CD4-positive, alpha-beta T cell treated with Interleukin-12 subunit alpha and Interleukin-12 subunit beta, for 1 hour (primary cell): Measurements from ENCODE around the gene PTPRN2.

Experiments
- DNase-seq: peaks from one replicate; pipeline ENCODE4 v3.0.0-alpha.2; 2020

The PTPRN2 gene

DNA sequence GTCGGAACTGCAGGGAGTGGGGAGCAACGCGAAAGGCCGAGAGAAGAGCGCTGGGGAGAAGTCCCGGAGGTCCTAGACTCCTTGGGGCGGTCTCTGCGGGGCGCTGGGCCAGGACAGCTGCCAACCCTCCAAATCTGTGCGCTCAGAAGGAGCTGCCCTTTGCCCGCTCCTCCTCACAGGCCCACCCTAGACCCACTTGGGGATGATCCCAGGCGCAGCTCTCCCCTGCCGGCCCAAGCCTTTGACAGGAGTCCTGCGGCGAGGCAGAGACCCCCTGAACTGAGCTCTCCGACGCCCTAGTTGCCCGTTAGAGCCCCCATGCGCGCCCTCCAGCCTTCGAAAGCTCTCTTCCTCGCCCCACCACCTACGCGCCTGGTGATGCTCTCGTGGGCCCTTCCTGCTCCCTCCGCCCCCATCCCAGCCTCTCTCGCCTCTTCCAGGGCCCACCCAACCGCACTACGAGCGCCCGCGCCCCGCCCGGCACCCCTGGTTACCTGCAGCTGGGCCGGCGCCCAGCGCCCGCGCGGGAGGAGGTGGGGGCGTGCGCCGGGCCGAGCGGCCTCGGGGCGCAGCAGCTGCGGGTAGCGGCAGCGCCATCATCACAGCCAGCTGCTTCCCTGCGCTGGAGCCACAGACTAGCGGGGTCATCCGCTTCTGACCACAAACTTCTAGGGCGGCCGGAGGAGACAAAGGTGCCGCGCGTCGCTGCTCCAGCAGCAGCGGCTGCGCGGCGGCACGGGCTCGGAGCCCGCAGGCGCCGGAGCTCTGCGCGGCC, 897.4 kb downstream of the PTPRN2 start:
- no peak for DNase-seq

DNA sequence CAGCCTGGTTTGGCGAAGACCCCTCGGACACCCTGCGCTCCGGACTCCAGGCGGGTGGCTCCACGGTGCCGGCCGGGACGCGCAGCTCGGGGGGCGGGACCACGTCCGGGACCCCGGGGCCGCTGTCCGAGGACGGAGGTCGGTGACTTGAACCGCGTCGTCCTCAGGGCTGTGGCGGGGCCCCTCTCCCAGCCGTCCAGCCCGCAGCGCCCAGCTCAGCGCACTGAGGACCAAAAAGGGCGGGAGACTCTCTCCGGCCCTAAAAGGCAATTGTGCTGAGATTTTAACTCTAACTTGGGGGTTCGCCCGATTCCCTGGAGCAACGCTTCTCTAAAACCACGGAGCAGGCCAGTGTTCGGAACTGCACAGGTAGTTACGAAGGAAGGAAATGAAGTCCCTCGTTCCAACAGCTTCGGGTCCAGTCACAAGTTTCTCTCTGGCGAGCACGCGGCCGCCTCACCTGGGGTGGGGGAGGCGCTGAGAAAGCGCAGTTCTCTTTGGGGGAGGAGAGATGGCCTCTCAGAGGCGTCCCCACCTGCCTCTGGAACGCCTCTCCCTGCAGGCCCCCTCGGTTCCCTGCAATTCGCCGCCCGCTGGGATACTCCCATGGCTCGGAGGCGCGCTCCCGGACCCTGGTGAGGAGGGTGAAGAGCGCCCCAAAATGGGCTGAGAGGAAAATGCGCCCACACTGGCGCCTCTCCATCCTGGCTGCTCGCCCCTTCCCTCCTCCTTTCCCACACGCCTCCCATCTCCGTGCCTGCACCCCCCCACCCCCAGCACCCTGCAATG, 898.2 kb downstream of the PTPRN2 start:
- no peak for DNase-seq

DNA sequence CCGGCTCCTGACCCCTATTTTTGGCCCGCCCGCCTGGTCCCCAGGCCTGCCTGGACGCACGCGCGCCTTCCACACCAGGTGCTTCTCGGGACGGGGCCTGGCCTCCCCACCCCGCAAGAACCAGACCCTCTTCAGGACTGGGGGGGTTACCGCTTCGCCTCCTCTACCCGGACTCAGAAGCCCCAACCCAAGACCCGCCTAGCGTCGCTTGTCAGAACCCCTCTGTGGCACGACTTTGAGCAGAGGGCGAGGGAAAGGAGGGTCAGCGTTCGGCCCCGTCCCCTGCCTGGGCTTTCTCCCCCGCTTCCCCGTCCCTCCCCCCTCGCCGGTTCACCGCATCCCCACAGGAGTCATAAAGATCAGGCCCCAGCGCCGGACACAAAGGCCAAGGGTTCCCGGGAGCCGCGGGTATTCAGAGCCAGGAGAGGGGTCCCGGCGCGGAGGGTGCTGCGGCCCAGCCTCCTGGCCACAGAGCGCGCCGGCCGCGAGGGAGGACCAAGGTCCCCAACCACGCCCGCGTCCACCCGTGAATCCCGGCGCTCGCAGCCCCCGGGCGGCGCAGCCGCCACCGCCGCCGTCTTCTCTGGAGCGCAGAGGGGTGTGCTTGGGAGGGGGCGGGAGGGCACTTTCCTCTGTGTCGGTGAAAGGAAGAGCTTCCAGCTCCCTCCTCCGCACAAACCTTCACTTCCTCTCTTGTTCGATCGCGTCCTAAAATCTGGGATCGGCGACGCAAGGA, 898.9 kb downstream of the PTPRN2 start:
- DNase-seq: no peak

- no peak for DNase-seq
These were observed 899.6 kb downstream of the PTPRN2 start for GRCh38 chr7:157687845-157688532.

DNA sequence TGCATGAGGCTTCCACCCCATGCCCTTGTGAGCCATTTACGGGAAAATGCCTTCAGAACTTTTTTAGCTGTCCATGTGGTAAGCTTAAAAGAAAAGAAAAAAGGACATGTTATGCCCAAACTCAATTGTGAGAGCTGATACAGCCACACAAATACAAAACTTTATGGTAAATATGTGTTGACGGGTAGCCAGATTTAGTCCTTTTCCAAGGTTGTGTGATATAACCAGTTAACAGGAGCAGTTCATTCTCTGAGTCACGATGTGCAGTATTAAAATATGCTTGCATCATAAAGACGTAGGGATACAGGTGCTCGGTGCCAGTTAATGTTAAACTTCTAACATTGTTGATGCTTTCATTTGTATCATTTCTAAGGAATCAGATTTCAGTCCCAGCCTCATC, 900.5 kb downstream of the PTPRN2 start:
- DNase-seq: no peak

DNA sequence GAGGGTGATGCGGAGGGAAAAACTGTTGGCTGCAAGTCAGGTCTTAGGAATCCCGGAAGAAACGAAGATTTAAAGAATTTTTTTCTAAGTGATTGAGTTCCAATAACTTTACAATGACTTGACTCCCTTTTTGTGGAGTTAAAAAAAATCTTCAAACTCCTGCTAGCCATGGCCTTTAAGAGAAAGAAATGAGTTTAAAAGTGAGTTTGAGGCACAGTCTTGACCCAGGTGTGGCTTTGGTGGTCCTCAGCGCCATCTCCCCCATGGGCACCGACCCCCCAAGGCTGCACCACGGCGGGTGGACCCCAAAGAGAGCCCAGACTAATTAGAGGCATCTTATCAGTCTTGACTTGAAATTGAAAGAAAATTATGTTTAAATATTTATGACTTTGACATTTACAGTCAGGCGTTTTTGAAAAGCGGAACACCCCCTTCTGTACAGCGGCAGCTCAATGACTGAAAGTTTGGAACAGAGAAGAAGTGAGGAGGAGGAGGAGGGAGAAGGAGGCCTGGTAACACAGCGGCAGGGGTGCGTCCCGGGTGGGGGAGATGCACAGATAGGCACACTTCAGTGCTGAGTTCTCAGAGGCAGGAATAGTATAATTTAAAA, 901.2 kb downstream of the PTPRN2 start:
- DNase-seq: no peak

- no peak for DNase-seq
These were observed 902.0 kb downstream of the PTPRN2 start for GRCh38 chr7:157685430-157686284.

DNA sequence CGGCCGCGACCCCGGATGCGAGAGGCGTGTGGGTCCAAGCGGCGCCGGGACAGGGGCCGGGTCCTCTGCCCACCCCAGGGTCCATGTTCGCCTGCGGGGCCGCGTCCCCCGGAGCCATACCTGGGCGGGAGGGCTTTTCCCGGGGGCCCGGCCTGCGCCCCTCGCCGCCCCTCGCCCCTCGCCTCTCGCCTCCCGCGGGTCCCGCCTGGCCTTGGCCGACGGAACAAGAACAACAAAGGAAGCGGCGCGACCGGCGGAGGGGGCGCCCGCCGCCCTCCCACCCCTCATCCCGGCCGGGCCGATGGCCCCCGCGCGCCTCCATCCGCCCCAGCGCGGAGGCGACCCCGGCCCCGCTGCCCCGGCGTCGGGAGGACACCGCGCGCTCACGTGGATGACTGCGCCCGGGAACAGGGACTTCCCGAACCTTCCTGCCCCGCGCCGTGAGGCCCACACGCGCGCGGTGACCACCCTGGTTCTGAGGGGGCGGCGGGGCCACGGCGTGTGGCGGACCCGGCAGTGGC, 902.7 kb downstream of the PTPRN2 start:
- DNase-seq: no peak

GRCh38 chr7:157684157-157684908, 903.3 kb downstream of the PTPRN2 start:
- DNase-seq: no peak

GRCh38 chr7:157683747-157684156, 903.9 kb downstream of the PTPRN2 start:
- DNase-seq: no peak

DNA sequence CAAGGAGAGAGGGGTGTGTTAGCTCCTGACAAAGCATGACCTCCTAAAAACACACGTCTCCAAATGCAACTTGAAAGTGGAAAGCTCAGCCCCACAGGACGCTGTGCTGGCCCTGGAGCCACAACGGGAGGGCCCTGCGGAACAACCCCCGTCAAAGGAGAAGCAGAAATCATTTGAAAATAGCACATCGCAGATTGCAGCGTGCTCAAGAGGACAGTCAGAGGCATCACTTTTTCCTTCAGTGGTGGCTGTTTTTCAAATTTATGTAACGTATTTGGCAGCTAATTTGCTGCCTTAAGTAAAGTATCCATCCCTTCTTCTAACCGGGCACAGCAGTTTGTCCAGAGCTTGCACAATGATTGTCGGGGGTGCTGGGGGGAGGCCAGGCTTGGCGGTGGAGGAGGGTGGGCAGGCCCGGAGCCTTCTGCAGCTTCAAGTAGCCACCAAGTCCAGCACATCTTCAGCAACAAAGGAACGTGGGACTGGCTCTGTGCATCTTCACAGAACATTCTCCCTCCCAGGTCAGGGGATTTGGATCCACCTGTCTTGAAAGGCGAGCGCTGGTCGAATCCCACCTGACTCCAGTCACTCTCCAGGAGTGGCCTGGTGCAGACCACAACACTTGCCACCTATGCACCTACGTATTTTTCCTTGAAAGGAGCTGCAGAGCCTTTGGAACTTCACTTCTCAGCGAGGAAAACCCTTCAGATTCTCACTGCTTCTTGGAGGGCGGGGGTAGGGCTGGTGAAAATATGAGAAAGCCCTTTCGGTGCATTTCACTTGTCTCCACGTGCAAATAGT, 904.5 kb downstream of the PTPRN2 start:
- no peak for DNase-seq

GRCh38 chr7:157682064-157682945, 905.3 kb downstream of the PTPRN2 start:
- no peak for DNase-seq

GRCh38 chr7:157679607-157680006, 908.0 kb downstream of the PTPRN2 start:
- no peak for DNase-seq

DNA sequence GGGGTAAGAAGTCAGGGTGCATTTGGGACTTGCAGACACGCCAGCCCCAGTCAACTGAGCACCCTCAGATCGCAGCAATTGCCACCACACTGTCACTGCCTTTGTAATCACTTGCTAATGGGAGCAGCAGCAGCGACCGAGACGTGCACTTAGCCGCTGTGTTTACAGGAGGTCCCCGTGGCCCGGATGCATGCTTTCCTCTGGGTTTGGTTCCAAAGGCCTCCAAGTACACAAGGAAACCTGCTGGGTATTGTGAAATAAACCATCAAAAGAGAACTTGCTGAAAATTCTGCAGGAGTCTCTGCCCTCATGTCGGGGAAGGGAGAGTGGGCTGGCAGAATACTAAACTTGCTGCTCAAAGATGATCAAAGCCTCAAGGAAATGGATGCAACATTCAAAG, 909.1 kb downstream of the PTPRN2 start:
- no peak for DNase-seq

DNA sequence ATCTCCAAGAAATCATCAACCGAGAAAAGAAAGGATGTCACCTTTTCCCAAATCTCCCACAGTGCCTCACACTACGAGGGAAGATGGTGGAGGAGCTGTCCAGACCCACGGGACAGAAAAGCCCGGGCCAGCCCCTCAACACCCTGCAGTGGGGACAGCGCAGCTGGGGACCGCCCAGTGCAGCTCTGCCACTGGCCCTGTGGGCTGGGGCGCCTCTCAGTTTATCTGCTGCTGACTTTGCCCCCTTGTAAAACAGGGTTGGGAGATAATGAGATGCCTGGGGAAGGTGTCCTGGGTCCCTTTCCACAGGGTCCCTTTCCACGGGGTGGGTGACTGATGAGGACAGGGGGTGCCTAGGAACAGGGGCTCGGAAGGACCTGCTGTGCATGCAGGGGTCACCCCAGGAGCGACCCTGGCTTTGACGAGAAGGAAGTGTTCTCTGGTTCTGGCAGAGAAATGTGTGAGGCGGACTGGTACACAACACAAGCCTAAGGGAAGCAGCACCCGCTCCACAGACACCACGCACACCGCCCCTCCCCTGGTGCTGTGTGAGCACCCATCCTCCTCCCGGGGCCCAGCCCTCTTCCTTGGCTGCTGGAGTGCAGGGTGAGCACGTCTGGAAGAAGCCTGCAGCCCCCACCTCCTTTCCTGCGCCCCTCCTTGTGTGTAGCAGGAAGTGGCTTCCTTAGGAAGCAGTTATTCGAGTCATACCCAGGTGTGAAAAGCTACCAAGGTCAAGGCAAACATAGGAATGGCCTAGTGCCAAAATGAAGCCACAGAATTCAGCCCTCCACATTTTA, 911.0 kb downstream of the PTPRN2 start:
- no peak for DNase-seq

GRCh38 chr7:157676001-157676400, 911.6 kb downstream of the PTPRN2 start:
- no peak for DNase-seq

GRCh38 chr7:157675427-157675927, 912.1 kb downstream of the PTPRN2 start:
- no peak for DNase-seq
